ENCODE results near the gene KCTD11.

- TF ChIP-seq, protein P1, sequence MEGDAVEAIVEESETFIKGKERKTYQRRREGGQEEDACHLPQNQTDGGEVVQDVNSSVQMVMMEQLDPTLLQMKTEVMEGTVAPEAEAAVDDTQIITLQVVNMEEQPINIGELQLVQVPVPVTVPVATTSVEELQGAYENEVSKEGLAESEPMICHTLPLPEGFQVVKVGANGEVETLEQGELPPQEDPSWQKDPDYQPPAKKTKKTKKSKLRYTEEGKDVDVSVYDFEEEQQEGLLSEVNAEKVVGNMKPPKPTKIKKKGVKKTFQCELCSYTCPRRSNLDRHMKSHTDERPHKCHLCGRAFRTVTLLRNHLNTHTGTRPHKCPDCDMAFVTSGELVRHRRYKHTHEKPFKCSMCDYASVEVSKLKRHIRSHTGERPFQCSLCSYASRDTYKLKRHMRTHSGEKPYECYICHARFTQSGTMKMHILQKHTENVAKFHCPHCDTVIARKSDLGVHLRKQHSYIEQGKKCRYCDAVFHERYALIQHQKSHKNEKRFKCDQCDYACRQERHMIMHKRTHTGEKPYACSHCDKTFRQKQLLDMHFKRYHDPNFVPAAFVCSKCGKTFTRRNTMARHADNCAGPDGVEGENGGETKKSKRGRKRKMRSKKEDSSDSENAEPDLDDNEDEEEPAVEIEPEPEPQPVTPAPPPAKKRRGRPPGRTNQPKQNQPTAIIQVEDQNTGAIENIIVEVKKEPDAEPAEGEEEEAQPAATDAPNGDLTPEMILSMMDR (IDR thresholded peaks at IDR 0.05 in 8 of 11, conservative IDR thresholded peaks at IDR 0.05 in 3 of 11) = no peak
- TF ChIP-seq POLR2AphosphoS5 (IDR thresholded peaks at IDR 0.05) (peak in 2 of 3 donors; percentile 9 to 62), POLR2A (IDR thresholded peaks at IDR 0.05) (no peak)
These were observed 8.7 kb upstream of the KCTD11 start for GRCh38 chr17:7343250-7343649.
